ENCODE data around the gene CFAP58.

Gene CFAP58

DNA sequence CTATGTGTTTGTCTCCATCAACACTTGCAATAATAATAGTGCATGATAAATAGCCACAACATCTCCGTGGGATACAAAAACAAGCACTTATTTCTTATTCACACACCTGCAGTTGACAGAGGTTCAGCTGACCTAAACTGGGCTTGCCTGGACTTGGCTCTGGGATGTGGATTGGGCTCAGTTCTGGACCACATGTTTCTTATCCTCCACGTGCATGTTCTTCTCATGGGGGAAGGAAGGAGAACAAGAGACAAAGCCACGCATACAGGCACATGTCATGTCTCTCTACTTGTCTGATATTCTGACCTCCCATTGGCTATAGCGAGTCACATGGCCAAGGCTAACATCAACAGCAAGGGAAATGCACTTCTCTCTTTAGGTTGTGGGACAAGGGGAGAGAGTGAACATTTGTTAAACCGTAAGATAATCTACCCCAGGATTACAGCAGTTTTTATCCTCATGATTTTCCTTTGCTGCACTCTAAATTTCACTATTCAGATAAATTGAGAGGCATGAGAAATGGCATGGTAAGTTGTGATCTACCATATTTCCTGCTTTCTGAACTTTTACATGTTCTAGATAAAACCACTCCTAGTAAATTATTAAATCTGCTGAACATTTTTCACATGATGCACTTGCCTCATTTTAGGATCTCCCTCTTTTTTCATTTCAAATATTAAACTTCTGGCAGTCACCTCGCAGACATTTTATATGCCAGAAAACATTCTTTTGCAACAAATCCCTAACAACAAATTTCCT is 33.7 kb downstream of the CFAP58 start:
- H3K36me3 ChIP-seq (ENCODE audit: control insufficient read depth in 1 of 2, insufficient read depth in 2 of 2, low read length in 2 of 2): no peaks in the 10 kb centered on the region
- no peak overlapping the region for H3K27ac ChIP-seq (ENCODE audit: low read length)
- H3K9me3 ChIP-seq (ENCODE audit: control insufficient read depth in 1 of 2, low read length in 2 of 2): no peaks in the 10 kb centered on the region
- H3K4me1 ChIP-seq (ENCODE audit: control insufficient read depth in 1 of 2, insufficient read depth in 2 of 2, low read length in 2 of 2): no peaks in the 10 kb centered on the region
- H3K27me3 ChIP-seq (ENCODE audit: low read depth, low read length): no peaks in the 10 kb centered on the region
- H3K4me3 ChIP-seq (ENCODE audit: low read depth in 1 of 2, low read length in 2 of 2): no peak overlapping the region

DNA sequence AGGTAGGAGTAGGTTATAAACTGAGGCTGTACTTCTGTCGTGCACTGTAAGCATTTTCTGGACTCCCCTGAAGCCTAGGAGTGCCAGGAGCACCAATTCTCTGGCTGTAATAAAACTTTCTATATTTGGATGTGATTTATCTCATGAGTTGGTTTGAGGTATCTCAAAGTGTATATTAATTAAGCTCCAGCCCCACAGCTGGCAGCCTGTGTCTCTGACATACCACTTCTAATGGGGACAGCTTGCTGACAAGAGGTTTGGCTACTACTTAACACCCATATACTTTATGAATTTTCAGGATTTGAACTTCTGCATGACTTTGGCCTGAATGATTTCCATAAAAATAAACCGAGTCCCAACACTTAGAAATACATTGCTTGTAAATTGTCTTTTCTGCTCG is 35.2 kb downstream of the CFAP58 start:
- no peaks in the 10 kb centered on the region for H3K4me1 ChIP-seq (ENCODE audit: control insufficient read depth in 1 of 2, insufficient read depth in 2 of 2, low read length in 2 of 2)
- H3K27me3 ChIP-seq (ENCODE audit: low read depth, low read length): no peaks in the 10 kb centered on the region
- no peaks in the 10 kb centered on the region for H3K9me3 ChIP-seq (ENCODE audit: control insufficient read depth in 1 of 2, low read length in 2 of 2)
- H3K36me3 ChIP-seq (ENCODE audit: control insufficient read depth in 1 of 2, insufficient read depth in 2 of 2, low read length in 2 of 2): no peaks in the 10 kb centered on the region
- no peak overlapping the region for H3K4me3 ChIP-seq (ENCODE audit: low read depth in 1 of 2, low read length in 2 of 2)
- no peak overlapping the region for H3K27ac ChIP-seq (ENCODE audit: low read length)

DNA sequence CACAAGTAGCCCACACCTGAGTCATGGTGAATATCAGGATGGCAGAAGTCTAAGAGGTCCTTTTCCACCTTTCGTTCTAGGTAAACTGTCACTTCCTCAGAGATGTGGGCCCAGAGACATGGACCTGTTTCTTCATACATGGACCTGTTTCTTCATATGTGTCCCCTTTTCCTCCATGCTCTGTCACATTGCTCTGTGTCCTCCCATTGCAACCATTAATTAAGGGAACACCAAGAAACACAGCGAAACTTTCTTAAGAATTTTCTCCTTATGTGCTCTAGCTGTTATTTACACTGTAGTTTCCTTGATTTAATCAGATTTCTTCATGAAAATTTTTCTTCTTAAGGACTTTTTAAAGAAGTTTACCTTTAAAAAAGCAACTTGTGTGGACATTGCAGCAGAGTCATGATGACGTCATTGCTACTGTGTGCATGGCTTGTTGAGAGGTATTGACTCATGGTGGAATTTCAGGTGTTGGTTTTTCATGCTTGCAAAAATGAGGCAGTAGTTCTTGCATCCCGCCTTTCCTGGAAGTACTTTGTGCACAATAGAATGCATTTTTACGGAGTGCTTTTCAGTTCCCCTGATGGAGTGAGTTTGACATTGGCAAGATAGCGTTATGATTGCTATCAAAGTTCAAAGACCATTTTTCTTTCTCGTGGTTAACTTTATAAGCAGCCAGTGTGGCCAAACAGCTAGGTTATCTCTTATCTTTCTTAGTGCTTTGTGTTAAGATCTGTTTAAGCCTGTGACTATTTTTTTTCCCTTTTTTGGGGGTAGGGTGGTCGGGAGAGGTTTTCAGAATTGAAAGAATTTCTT is 37.7 kb downstream of the CFAP58 start:
- H3K4me1 ChIP-seq (ENCODE audit: control insufficient read depth in 1 of 2, insufficient read depth in 2 of 2, low read length in 2 of 2): no peaks in the 10 kb centered on the region
- no peak overlapping the region for H3K27ac ChIP-seq (ENCODE audit: low read length)
- no peaks in the 10 kb centered on the region for H3K9me3 ChIP-seq (ENCODE audit: control insufficient read depth in 1 of 2, low read length in 2 of 2)
- H3K27me3 ChIP-seq (ENCODE audit: low read depth, low read length): no peaks in the 10 kb centered on the region
- H3K36me3 ChIP-seq (ENCODE audit: control insufficient read depth in 1 of 2, insufficient read depth in 2 of 2, low read length in 2 of 2): no peaks in the 10 kb centered on the region
- H3K4me3 ChIP-seq (ENCODE audit: low read depth in 1 of 2, low read length in 2 of 2): no peak overlapping the region

DNA sequence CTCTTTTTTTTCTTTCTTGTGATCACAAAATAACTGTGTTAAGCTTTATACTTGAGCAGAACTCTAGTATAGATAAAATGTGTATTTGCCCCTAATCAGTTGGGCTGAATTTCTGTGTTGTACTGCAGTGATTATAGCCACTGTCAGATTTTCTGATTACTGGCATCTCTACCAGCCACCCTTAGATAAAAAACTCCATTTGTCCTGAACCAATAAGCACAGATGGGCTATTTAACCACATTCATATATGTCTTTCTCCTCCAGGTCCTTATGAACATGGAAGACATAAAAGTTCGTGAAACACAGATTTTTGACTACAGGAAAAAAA is 38.3 kb downstream of the CFAP58 start:
- Histone ChIP-seq H3K36me3 (ENCODE audit: control insufficient read depth in 1 of 2, insufficient read depth in 2 of 2, low read length in 2 of 2) (no peaks in the 10 kb centered on the region), H3K4me1 (ENCODE audit: control insufficient read depth in 1 of 2, insufficient read depth in 2 of 2, low read length in 2 of 2) (no peaks in the 10 kb centered on the region), H3K4me3 (ENCODE audit: low read depth in 1 of 2, low read length in 2 of 2) (no peak overlapping the region), H3K27ac (ENCODE audit: low read length) (no peak overlapping the region), H3K9me3 (ENCODE audit: control insufficient read depth in 1 of 2, low read length in 2 of 2) (no peaks in the 10 kb centered on the region), H3K27me3 (ENCODE audit: low read depth, low read length) (no peaks in the 10 kb centered on the region)

DNA sequence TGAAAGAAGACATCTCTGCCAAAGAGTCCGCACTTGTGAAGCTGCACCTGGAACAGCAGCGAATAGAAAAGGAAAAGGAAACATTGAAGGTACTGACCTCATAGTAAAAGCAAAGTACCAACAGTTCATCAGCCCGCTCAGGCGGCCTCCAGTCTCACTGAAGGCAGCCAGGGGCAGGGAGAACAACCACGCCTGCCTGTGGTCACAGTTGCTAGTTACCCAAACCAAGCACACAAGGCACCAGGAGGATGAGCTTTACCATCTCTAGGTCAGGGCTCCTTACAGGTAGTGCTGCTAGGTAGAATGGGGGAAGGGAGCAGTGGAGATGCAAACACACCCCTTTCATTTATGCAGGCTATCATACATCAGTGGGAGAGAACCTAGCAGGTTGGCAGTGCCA is 39.8 kb downstream of the CFAP58 start:
- Histone ChIP-seq H3K27me3 (ENCODE audit: low read depth, low read length) (no peaks in the 10 kb centered on the region), H3K36me3 (ENCODE audit: control insufficient read depth in 1 of 2, insufficient read depth in 2 of 2, low read length in 2 of 2) (no peaks in the 10 kb centered on the region)

DNA sequence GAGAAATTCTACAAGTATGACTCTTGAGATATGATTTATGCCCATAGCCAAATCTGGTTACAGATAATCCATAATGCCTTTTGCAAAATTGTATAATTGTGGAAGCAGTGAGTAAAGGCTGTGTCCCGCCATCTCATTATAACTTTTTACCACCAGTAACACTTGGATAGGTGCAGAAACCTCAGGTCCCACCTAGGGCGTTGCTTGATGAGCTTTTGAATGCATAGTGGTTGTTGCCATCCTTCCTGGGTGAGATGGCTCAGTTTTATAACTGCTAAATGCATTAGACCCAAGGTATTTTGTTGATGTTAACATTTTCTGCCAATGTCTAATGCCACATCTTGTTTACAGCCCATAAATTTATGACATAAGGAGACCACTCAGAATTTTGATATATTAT is 42.9 kb downstream of the CFAP58 start:
- Histone ChIP-seq H3K9me3 (ENCODE audit: control insufficient read depth in 1 of 2, low read length in 2 of 2) (no peaks in the 10 kb centered on the region), H3K4me1 (ENCODE audit: control insufficient read depth in 1 of 2, insufficient read depth in 2 of 2, low read length in 2 of 2) (no peaks in the 10 kb centered on the region), H3K36me3 (ENCODE audit: control insufficient read depth in 1 of 2, insufficient read depth in 2 of 2, low read length in 2 of 2) (no peaks in the 10 kb centered on the region), H3K27me3 (ENCODE audit: low read depth, low read length) (no peaks in the 10 kb centered on the region), H3K4me3 (ENCODE audit: low read depth in 1 of 2, low read length in 2 of 2) (no peak overlapping the region), H3K27ac (ENCODE audit: low read length) (no peak overlapping the region)

More for the DNA sequence above, 39.8 kb downstream of the CFAP58 start:
- H3K9me3 ChIP-seq (ENCODE audit: control insufficient read depth in 1 of 2, low read length in 2 of 2): no peaks in the 10 kb centered on the region
- no peaks in the 10 kb centered on the region for H3K4me1 ChIP-seq (ENCODE audit: control insufficient read depth in 1 of 2, insufficient read depth in 2 of 2, low read length in 2 of 2)
- no peak overlapping the region for H3K4me3 ChIP-seq (ENCODE audit: low read depth in 1 of 2, low read length in 2 of 2)
- H3K27ac ChIP-seq (ENCODE audit: low read length): no peak overlapping the region

DNA sequence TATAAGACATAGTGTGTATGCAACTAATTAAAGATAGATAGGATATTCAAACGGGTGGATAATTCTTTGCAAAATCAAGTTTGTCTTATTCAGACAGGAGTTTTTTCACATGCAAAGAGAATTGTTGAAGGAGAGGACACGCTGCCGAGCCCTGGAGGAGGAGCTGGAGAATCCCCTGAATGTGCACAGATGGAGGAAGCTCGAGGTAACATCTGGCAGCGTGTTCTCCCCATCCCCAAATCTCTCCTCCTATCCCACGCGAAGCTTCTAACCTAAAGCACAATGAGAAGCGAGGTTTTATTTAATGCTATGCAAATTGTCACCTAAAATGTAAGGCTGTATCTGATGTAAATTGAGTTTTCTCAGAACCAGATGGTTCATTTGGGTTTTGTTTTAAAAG is 50.0 kb downstream of the CFAP58 start:
- Histone ChIP-seq H3K4me1 (ENCODE audit: control insufficient read depth in 1 of 2, insufficient read depth in 2 of 2, low read length in 2 of 2) (no peaks in the 10 kb centered on the region), H3K9me3 (ENCODE audit: control insufficient read depth in 1 of 2, low read length in 2 of 2) (no peaks in the 10 kb centered on the region), H3K27me3 (ENCODE audit: low read depth, low read length) (no peaks in the 10 kb centered on the region), H3K4me3 (ENCODE audit: low read depth in 1 of 2, low read length in 2 of 2) (no peak overlapping the region), H3K36me3 (ENCODE audit: control insufficient read depth in 1 of 2, insufficient read depth in 2 of 2, low read length in 2 of 2) (no peaks in the 10 kb centered on the region), H3K27ac (ENCODE audit: low read length) (no peak overlapping the region)

DNA sequence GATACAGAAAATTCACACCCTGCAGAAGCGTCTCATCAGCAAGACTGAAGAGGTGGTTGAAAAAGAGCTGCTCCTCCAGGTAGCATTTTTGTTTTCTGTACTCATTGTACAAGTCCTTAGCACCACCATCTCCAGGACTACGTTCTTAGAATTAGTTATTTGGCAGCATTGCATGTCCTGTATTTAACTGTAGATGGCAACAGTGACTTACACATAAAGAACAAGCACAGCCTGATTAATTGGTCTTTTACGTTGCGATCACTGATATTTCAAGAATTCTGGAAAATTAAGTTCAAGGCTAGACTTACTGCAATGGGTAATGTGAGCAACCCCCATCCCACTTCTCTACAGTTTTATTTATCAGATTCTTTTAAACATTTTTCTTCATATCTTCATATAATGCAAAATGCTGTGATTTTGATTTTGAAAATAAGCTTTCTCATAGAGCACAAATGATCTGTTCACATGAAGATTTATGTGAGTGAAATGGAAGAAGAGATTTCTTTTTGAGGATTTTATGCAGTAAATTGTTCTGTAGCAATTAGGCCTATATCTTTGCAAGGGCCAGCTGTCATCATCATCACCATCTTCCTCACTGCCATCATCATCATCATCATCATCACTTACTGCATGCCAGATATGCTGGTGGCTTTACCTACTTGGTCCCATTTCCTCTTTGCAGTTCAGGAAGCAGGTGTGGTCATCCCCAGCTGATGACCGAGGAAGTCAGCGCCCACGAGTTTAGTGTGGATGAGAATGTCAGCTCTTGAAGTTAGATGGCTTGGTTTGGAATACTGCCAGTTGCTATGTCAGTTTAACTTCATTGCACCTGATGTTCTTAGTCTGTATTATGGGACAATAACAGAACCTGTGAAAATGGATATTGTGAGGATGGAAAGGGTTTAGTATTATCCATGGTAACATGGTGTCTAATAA is 53.4 kb downstream of the CFAP58 start:
- no peaks in the 10 kb centered on the region for H3K4me1 ChIP-seq (ENCODE audit: control insufficient read depth in 1 of 2, insufficient read depth in 2 of 2, low read length in 2 of 2)

DNA sequence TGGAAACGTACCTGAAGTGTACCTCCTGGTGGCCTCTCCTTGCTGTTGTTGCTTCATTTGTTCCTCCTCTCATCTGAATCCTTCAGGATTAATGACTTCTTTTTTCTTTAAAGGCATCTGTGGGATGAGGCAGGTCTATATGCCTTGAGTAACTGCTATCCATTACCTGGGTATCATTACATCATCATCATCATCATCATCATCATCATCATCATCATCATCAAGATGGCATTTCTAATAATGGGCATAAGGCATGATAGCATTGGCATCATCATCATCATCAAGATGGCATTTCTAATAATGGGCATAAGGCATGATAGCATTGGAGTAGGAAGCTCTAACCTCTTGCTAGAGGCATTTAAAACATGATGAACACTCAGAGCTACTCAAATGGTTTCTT is 59.9 kb downstream of the CFAP58 start:
- no peak overlapping the region for H3K27ac ChIP-seq (ENCODE audit: low read length)
- H3K9me3 ChIP-seq (ENCODE audit: control insufficient read depth in 1 of 2, low read length in 2 of 2): no peaks in the 10 kb centered on the region
- no peaks in the 10 kb centered on the region for H3K27me3 ChIP-seq (ENCODE audit: low read depth, low read length)
- no peaks in the 10 kb centered on the region for H3K4me1 ChIP-seq (ENCODE audit: control insufficient read depth in 1 of 2, insufficient read depth in 2 of 2, low read length in 2 of 2)
- H3K4me3 ChIP-seq (ENCODE audit: low read depth in 1 of 2, low read length in 2 of 2): no peak overlapping the region
- H3K36me3 ChIP-seq (ENCODE audit: control insufficient read depth in 1 of 2, insufficient read depth in 2 of 2, low read length in 2 of 2): no peaks in the 10 kb centered on the region

More for the DNA sequence above, 53.4 kb downstream of the CFAP58 start:
- Histone ChIP-seq H3K4me3 (ENCODE audit: low read depth in 1 of 2, low read length in 2 of 2) (no peak overlapping the region), H3K27me3 (ENCODE audit: low read depth, low read length) (no peaks in the 10 kb centered on the region), H3K27ac (ENCODE audit: low read length) (no peak overlapping the region), H3K36me3 (ENCODE audit: control insufficient read depth in 1 of 2, insufficient read depth in 2 of 2, low read length in 2 of 2) (no peaks in the 10 kb centered on the region), H3K9me3 (ENCODE audit: control insufficient read depth in 1 of 2, low read length in 2 of 2) (no peaks in the 10 kb centered on the region)

DNA sequence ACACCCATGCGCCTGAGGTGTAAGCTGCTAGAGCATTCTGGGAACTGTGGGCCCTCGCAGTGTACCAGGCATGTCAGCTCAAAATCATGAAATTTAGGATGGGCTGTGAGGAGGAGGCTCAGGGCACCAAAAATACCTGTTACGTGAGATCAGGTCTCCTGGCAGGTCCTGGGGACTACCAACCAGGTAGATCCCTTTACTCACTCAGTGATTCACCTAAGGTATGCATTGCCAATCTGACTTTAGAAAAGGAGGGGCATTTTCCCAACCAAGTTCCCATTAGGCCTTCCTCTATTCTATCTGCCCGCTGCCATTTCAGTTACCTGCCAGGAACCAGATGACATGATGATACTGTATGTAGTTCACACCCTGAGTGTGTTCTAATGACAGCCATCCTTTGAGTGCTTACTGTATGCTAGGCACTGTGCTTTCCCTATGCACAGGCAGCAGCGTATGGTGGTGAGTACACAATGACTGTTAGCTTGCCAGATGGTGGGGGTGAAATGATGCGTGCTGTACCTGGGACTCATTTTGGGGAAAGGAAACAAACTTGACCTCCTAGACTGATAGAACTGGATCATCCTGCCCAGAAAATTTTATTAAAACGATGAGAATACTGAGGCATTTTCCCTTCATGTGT is 62.0 kb downstream of the CFAP58 start:
- Histone ChIP-seq H3K4me1 (ENCODE audit: control insufficient read depth in 1 of 2, insufficient read depth in 2 of 2, low read length in 2 of 2) (no peaks in the 10 kb centered on the region), H3K4me3 (ENCODE audit: low read depth in 1 of 2, low read length in 2 of 2) (no peak overlapping the region), H3K27me3 (ENCODE audit: low read depth, low read length) (no peaks in the 10 kb centered on the region), H3K27ac (ENCODE audit: low read length) (no peak overlapping the region), H3K36me3 (ENCODE audit: control insufficient read depth in 1 of 2, insufficient read depth in 2 of 2, low read length in 2 of 2) (no peaks in the 10 kb centered on the region), H3K9me3 (ENCODE audit: control insufficient read depth in 1 of 2, low read length in 2 of 2) (no peaks in the 10 kb centered on the region)

DNA sequence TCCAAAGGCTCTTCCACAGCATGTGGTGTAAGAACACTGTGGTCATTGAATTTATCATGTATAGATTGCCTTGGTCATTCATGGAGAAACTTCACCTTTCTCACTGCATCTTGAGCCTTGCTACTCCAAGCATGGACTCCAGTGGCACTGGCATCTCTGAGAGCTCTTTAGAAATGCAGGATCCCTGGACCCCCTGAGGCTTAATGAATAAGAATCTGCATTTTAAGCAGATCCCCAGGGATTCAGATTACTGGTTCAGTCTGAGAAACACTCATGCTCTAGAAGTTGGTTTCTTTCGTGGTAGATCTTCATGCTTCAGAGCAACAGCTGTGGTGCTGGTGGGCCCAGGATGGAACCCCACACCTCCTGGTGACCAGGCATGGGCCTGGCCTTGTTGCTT is 63.2 kb downstream of the CFAP58 start:
- Histone ChIP-seq H3K9me3 (ENCODE audit: control insufficient read depth in 1 of 2, low read length in 2 of 2) (no peaks in the 10 kb centered on the region), H3K27me3 (ENCODE audit: low read depth, low read length) (no peaks in the 10 kb centered on the region), H3K4me3 (ENCODE audit: low read depth in 1 of 2, low read length in 2 of 2) (no peak overlapping the region), H3K27ac (ENCODE audit: low read length) (no peak overlapping the region), H3K36me3 (ENCODE audit: control insufficient read depth in 1 of 2, insufficient read depth in 2 of 2, low read length in 2 of 2) (no peaks in the 10 kb centered on the region), H3K4me1 (ENCODE audit: control insufficient read depth in 1 of 2, insufficient read depth in 2 of 2, low read length in 2 of 2) (no peaks in the 10 kb centered on the region)

All from muscle layer of duodenum (tissue), 2 donors.